Testis (tissue), 3 donors: ENCODE results near the gene HOXD11. TPM values are rescaled to one million over a fixed set of nuclear protein-coding genes. Genes with fewer than 3 reads are reported as not detected.

Source experiments
- DNase-seq: peaks from one replicate; pipeline ENCODE4 v3.0.0-alpha.2; 2019
- H3K27ac ChIP-seq, 2 donors: fragments of 200-600 bp; sonication (generic); one replicate each; pipeline ENCODE4 v1.5.1; 2019
- H3K27me3 ChIP-seq: fragments of 200-600 bp; sonication (generic); one replicate; pipeline ENCODE4 v1.5.1; 2019
- H3K36me3 ChIP-seq: fragments of 200-600 bp; sonication (generic); one replicate; pipeline ENCODE4 v1.5.1; 2017; ENCODE audit warnings: low read depth; ENCODE audit errors: missing control alignments
- H3K4me1 ChIP-seq: fragments of 200-600 bp; sonication (generic); one replicate; pipeline ENCODE4 v1.5.1; 2019
- H3K4me3 ChIP-seq, 2 donors: fragments of 200-600 bp; sonication (generic); one replicate each; pipeline ENCODE4 v1.5.1; 2017 to 2019
- H3K9me3 ChIP-seq: fragments of 200-600 bp; sonication (generic); one replicate; pipeline ENCODE4 v1.5.1; 2017
- CTCF ChIP-seq, 3 experiments: fragments of 450-650 bp in 2 of 3; fragments of 200-600 bp in 1 of 3; sonication (generic) in 1 of 3; IDR thresholded peaks; one replicate each; pipeline ENCODE4 v1.5.1; 2016 to 2019; ENCODE audit warnings: antibody characterized with exemption in 3 of 3, mild to moderate bottlenecking in 2 of 3, moderate library complexity in 1 of 3
- POLR2A ChIP-seq: fragments of 450-650 bp; IDR thresholded peaks from one replicate; pipeline ENCODE4 v1.6.1; 2017; ENCODE audit warnings: antibody characterized with exemption, mild to moderate bottlenecking, moderate library complexity
- WGBS, 2 donors: methylation state at CpG; one replicate each; pipeline ENCODE4 v1.1.5; 2018; 5-methylcytosine and 5-hydroxymethylcytosine counted together
- intact Hi-C: fragments of 100-400 bp; cut with DNase I; formaldehyde crosslinking; loops from one replicate; pipeline ENCODE4 v1.15.1; 2023; ENCODE audit warnings: low total_unique reads
- polyA plus RNA-seq: library from polyadenylated mRNA; stranded (reverse); fragments of 350-450 nt; fragmentation: Illumina TruSeq; extraction: RNeasy Lipid Tissue Mini Kit (QIAGEN cat#74804); gene quantifications from one replicate; pipeline ENCODE4 v1.2.3, GENCODE V29; 2014; ENCODE audit warnings: low read depth, low replicate concordance; ENCODE audit not compliant: insufficient read depth
- total RNA-seq, 2 donors: library from RNA; depleted of rRNA; stranded (reverse); fragments of >200 nt; gene quantifications; one replicate each; pipeline ENCODE4 v1.2.3, GENCODE V29; 2016

HOXD11 gene
- total and polyA plus RNA-seq, 3 donors from 2014 or later, result 0.29 to 1.7 (median 0.62) TPM

GRCh38 chr2:176117823-176118371 is 10.8 kb downstream of the HOXD11 start:
- intact Hi-C loops, result no loop called here
- no peak for TF ChIP-seq CTCF (IDR thresholded peaks at IDR 0.05)
- no peak for TF ChIP-seq POLR2A
- no peak for DNase-seq
- Histone ChIP-seq H3K36me3 (no peaks in the 10 kb centered on the region), H3K27ac (peak overlapping the region; percentile 95 to 98), H3K4me3 (peak overlapping the region; percentile 46 to 51), H3K4me1 (no peaks in the 10 kb centered on the region), H3K27me3 (no peaks in the 10 kb centered on the region), H3K9me3 (no peaks in the 10 kb centered on the region)
- WGBS, 2 donors, result 6 to 10% methylated on average over 11 of the region's 11 CpGs

- Histone ChIP-seq H3K27ac (peak overlapping the region; percentile 95 to 98), H3K4me1 (no peaks in the 10 kb centered on the region), H3K4me3 (peak overlapping the region; percentile 46 to 51), H3K27me3 (no peaks in the 10 kb centered on the region), H3K36me3 (no peaks in the 10 kb centered on the region), H3K9me3 (no peaks in the 10 kb centered on the region)
- intact Hi-C loops, result no loop called here
- DNase-seq, result peak; percentile 87
- 6 to 12% methylated on average over 24 of the region's 24 CpGs for WGBS, 2 donors
- TF ChIP-seq POLR2A (no peak), CTCF (IDR thresholded peaks at IDR 0.05) (peak; percentile 42 to 67 (median 61))
Observed at GRCh38 chr2:176118601-176119339, 11.7 kb downstream of the HOXD11 start.

- no peaks in the 10 kb centered on the region for H3K9me3 ChIP-seq
- no peaks in the 10 kb centered on the region for H3K27me3 ChIP-seq
- H3K4me1 ChIP-seq, result no peaks in the 10 kb centered on the region
- peak overlapping the region; percentile 76 to 78 for H3K4me3 ChIP-seq
- no peak for DNase-seq
- H3K36me3 ChIP-seq, result no peaks in the 10 kb centered on the region
- H3K27ac ChIP-seq, result peak overlapping the region; percentile 95 to 98
- TF ChIP-seq POLR2A (no peak), CTCF (IDR thresholded peaks at IDR 0.05) (no peak)
- 30 to 34% methylated on average over 13 of the region's 13 CpGs for WGBS, 2 donors
- intact Hi-C loops, result loop anchor here (10.0 kb wide), 1 partner anchor 1034 kb away; no protein-coding TSS in a partner anchor
Observed at GRCh38 chr2:176120364-176121189, 13.5 kb downstream of the HOXD11 start.

- 5 to 8% methylated on average over 25 to 53 of the region's 53 CpGs for WGBS, 2 donors
- TF ChIP-seq POLR2A (no peak), CTCF (IDR thresholded peaks at IDR 0.05) (no peak)
- no peaks in the 10 kb centered on the region for H3K27me3 ChIP-seq
- DNase-seq, result no peak
- H3K4me1 ChIP-seq, result no peaks in the 10 kb centered on the region
- H3K9me3 ChIP-seq, result no peaks in the 10 kb centered on the region
- intact Hi-C loops, result loop anchor here (10.0 kb wide), 1 partner anchor 1033 kb away; no protein-coding TSS in a partner anchor
- peak overlapping the region; percentile 95 to 98 for H3K27ac ChIP-seq
- no peaks in the 10 kb centered on the region for H3K36me3 ChIP-seq
- H3K4me3 ChIP-seq, result peak overlapping the region; percentile 76 to 78
Observed at GRCh38 chr2:176121190-176122051, 14.3 kb downstream of the HOXD11 start.
